HepG2 (cell line): Measurements from ENCODE around the gene ROS1.

Experiments used
- MAFF ChIP-seq: IDR thresholded peaks from 2 replicates; pipeline ENCODE4 v1.6.1; 2011; ENCODE audit warnings: low read depth, low read length, improper control_type of control experiment
- TF ChIP-seq, protein P1 (sequence below): sonication (generic); formaldehyde crosslinking; IDR thresholded peaks from 2 replicates; pipeline ENCODE4 v1.8.0; 2022; ENCODE audit warnings: low read depth, missing genetic modification reagents

DNA sequence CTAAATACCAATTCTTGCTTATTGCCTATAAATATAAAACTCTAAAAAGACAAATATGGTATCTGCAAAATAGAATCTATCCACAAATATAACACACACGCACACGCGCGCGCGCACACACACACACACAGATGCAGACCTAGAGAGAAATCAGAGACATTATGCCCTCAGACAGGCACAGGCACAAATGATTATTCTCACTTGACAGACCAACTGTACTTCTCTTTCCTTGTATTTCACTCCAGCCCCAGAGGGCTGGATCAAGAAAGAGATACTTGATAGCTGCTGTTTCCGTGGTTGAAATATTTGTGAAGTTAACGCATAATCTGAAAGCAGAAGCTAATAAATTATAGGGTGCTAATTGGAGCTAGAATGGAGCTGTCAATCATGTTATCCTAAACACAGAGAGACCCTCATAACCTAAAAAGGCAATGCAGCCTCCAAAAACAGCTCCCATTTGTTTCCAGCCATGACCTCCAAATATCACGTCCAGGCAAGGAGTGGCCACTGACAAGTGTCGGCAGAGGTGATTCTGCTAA, 148.9 kb downstream of the ROS1 start:
- TF ChIP-seq MAFF: no peak
- TF ChIP-seq, protein P1, sequence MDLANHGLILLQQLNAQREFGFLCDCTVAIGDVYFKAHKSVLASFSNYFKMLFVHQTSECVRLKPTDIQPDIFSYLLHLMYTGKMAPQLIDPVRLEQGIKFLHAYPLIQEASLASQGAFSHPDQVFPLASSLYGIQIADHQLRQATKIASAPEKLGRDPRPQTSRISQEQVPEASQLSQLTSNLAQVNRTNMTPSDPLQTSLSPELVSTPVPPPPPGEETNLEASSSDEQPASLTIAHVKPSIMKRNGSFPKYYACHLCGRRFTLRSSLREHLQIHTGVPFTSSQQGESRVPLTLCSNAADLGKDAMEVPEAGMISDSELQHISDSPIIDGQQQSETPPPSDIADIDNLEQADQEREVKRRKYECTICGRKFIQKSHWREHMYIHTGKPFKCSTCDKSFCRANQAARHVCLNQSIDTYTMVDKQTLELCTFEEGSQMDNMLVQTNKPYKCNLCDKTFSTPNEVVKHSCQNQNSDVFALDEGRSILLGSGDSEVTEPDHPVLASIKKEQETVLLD (CRISPR knock-in tag): no peak
